SIG-M5 treated with dmso at 0.1 percent for 504 hours (cell line): ENCODE results near the gene CFDP1.
"Not testable (repeated sequence)": the region's sequence is repeated elsewhere in the genome, so short reads cannot be mapped to it uniquely, and the experiment has no call there.

Experiments used
- DNase-seq: peaks from one replicate; lab custom pipeline; 2025; ENCODE audit not compliant: unreplicated experiment; lab: John Stamatoyannopoulos, UW

Gene CFDP1

DNA sequence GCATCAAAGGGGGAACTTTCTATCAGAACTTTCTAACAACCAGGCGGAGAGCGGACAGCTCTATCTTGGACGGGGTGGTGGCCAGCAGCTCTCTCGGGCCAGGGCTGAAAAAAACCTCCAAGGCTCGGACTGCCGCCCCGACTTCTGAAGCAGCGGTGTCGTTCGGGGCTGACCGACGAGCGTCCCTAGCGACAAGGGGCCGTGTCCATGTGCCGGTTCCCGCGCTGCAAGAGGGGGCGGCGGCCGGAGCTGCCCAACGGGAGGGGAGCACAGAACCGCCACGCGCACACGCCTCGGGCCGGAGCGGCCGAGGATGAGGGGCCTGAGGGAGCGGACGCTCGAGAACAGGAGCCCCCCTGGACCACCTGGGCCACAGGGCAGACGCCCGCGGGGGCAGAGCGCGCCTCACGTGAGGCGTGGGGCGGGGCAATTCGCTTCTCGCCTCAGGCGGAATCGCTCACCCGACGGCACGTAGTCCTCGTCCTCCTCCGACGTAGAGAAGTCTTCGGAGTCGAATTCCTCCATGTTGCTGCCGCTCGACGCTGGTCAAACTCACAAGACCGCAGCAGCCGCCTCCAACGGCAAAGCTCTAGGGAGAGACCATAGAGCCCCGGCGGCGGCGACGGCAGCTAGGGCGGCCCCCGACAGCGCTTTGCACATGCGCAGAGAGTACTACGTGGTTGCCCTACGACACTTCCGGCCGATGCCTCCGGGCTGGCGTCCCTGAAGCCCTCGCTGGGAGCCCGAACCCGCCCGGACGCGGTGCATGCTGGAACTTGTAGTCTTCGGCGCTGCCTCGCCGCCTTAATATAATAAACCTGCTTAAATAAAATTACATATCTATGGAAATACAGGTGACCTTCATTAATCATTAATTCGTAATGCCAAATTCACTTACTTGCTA is at the start of gene CFDP1:
Gene CFDP1, minus strand, starts transcription at position 676 of the 904 bp plus-strand sequence. Its CDS starts 151 bp downstream, at position 525.
- peak; percentile 91 for DNase-seq

DNA sequence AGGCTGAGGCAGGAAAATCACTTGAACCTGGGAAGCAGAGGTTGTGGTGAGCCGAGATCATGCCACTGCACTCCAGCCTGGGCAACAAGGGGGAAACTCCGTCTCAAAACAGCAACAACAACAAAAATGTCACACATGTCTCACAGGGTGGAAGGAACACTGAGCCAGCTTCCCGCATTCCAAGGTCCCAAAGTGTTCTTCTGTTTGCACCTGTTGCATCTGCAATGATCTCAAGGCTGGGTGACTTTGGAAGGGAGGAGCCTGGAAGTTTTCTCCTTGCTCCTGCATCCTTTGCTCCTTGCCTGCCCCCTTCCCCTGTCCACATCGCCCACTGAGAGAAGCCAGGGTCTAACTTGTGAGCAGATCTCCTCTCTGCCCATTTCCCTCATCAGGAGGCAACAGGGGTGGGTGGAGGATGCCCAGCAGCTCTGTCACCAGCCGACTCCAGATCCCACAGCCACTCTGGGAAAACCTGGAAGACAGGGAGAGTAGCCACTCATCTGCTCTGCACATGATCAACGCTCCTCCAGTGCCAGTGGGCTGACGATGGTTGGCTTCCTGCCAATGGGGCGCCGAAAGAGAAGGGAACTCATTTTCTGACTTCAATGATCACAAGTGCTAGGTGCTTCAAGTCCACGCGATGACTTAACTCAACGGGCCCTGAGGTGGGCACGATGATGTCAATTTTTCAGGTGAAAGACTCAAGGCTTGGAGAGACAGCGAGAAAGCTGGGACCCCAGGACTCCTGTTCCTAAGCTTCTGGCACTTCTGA is 49.3 kb upstream of the CFDP1 start:
- no peak for DNase-seq

DNA sequence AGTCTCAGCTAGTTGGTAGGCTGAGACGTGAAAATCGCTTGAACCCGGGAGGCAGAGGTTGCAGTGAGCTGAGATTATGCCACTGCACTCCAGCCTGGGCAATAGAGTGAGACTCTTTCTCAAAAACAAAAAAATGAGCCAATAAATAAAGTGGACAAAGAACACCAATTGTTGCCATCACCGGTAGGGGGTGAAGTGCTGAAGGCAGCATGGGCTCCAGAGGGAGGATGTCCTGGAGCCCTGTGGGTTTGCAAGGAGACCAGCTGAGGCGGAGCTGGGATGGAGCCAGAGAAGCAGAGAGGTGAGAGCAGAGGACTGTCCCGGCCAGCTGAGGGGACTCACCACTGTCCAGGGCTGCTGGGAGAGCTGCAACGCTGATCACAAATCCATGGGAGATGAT is 48.2 kb upstream of the CFDP1 start:
- no peak for DNase-seq

DNA sequence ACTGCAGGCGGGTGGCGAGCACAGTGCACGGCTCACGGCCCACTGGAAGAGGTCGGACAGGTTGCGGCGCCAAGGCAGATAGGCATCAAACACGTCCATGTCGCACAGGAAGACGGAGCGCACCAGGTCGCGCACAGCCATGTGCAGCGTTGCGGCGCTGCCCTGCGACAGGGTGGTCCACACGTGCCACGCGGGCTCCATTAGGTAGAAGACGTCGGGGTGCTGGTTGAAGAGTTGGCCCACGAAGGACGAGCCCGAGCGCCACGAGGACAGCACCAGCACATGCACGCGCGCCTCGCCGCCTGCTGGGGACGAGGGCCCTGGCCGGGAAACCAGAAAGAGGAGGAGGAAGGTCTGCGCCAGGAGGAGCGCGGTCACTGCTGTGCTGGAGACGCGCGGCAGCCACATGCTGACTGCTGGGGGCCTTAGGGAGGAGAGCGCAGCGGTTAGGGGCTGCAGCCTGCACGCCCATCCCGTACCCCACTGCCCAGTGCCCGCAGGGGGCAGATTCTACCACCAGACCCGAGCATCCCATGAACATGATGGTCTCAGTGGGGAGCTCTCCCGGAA is 46.2 kb upstream of the CFDP1 start:
- no peak for DNase-seq

DNA sequence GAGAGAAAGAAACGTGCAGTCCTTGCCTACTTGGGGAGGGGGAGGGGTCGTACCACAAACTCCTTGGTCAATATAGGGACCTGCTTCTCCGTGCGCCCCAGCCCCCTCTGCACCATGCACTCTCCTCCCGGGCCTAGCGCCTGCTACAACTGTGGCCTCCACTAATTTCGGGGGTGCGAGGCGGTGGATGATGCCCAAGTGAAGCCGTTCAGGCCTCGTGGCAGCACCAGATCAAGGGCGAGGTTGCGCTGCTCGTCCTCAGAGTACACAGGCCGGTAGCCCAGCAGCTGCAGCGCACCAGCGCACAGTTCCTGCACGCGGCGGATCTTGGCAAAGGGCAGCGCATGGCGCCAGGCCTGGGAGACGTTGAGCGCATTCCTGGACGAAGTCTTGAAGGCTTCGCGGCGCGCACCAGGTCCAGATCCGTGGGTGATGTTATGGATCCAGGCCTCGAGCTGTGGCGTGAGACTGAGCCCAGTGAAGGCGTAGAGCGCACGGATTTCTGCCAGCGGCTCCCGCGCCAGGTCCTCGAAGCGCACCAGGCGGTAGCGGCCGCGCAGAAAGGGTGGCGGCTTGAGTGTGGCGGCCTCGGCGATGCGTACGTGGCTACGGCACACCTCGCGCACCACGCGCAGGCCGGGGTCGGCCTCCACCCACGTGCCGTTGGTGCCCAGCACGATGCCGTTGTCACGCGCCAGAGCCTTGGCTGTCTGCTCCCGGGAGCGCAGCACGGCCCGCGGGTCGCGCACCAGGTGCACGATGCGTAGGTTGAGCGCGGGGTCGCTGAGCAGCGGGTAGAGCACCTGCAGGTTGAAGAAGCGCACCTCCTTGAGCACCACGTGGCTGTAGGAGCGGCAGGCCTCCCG is 45.4 kb upstream of the CFDP1 start:
- DNase-seq = no peak

DNA sequence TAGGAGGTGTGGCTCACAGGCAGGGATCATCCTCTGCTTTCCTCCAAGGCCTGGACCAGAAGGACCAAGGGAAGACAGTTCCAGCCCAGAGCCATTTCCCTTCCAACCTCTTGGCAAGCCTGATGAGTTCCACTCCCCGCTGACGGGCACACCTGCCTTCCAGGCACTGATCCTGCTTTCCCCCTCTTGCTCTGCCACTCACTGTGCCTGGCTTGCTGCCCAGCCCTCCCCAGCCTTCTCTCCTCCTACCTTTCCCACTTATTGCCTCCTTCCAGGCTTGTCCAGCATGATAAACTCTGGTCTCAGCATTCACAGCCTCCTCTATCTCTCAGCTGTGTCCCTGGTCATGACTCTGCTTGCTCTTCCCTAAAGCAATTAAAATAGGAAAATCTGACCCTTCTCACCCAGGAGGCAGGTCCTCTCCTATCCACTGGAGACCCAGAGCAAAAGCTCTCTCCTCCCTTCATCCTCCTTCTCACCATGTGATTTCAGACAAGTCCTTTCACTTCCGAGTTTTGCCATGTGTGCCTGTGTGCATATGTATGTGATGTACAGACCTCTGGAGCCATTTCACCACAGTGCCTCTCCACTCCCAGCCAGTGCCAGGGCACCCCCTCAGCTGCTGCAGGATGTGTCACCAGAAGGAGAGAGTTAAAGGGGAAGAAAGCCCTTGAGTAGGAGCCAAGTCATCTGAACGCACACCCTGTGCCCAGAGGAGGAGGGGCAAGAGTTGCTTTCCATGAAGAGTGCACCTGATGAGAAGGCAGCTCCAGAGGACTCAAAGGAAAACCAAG is 44.6 kb upstream of the CFDP1 start:
- DNase-seq = peak; percentile 83

DNA sequence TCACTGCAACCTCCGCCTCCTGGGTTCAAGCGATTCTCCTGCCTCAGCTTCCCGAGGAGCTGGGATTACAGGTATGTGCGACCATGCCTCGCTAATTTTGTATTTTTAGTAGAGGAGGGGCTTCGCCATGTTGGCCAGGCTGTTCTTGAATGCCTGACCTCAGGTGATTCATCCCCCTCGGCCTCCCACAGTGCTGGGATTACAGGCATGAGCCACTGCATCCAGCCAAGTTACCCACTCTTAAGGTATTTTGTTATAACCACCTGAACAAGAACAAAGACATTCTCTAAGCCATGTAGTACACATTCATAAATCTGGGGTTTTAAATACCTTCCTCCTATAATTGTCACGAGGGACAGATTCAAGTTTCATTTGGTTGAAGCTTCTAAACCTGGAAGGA is 43.5 kb upstream of the CFDP1 start:
- no peak for DNase-seq

DNA sequence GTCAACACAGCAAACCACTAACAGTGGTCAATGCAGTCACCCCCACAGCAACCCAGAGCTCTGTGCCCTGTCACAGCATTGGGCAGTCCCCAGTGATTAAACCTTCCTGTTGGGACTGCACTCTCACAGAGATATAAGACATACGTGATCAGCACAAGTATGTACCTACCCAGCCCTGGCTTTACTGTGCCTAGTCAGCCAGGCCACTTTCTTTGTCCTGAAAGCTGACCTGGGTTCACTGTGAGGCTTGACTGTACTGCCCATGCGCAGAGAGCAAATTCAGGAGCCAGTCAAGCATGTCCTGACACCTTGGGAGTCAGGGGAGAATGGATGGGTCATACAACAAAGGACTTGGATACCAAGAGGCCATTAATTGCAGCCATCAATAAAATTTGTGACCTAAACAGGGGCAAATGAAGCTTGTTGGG is 42.1 kb upstream of the CFDP1 start:
- DNase-seq = no peak

DNA sequence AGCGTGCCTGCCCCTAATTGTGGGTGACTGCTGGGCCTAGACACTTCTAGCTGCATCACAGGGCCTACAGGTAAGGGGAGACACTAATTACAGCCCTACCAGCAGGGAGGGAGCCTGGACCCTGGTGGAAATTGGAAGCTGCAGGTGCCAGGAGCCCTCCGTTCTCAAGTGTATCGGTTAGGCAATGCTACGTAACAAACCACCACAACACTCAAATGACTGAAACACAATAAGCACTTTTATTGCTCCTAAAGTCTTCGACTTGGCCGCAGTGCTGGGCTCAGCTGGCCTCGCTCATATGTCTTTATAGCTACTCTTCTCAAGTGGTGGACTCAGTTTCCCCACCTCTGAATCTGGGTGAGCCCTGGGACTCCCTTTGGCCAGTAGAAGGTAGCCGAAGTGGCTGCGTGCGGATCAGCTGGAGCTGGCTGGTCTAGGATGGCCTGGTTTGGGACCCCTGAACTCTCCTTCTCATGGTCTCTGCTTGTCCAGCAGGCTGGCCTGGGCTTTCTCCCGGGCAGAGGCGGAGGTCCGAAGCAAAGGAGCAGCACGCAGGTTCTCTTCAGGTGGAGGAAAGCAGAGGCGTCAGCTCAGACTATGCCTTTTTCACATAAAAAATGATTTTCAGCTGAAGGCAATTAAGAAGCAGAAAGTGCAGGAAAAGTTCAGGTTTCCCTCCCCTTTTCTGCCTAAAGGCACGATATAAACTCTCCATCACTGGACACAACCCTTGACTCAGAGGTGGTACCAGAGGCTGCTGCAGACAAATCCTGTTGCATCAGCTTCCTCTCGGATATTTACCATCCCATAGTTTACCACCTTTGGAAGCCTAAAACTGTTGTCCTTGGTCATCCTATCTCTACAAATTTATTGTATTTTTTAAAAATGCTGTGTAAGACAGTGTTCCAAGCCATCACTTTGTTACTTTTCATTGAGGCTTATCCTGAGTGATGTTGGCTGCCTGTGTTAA is 39.9 kb upstream of the CFDP1 start:
- DNase-seq = no peak

DNA sequence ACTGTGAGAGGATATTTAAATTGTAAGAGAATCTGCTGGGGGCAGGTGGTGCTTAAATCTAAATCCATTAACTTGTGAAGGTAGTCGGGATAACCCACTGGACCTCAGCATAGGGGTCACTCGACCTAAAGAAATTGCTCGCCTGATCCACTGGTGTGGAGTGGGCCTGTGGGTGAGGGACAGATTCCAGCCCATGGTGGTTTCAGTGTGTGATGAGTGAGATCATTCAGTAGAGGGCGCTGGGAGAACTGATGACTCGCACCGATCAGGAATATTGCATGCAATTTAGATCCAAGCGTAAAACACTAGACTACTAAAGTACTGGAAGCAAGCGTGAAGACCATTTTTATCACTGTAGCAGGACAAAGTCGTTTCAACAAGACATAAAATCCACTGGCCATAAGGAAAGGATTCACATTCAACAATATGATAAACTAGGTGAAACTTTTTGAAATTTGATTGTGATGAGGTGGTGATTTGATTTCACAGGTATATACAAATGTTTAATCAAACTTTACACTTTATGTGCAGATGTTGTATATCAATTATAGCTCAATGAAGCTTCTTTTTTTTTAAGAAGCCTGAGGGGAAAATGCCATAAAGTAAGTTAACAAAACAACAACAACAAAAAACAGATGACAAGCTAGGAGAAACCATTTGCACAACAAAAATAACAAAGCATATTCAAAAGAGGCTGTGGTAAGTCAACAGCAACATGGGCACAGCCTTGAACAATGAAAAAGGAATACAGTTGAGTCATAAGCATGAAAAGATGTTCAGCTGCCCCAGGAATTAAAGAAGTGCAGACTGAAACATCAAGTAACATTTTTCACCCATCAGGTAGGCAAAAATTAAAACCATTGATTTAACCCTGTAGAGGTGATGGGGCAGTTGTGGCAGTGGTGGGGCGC is 38.7 kb upstream of the CFDP1 start:
- peak; percentile 64 for DNase-seq

DNA sequence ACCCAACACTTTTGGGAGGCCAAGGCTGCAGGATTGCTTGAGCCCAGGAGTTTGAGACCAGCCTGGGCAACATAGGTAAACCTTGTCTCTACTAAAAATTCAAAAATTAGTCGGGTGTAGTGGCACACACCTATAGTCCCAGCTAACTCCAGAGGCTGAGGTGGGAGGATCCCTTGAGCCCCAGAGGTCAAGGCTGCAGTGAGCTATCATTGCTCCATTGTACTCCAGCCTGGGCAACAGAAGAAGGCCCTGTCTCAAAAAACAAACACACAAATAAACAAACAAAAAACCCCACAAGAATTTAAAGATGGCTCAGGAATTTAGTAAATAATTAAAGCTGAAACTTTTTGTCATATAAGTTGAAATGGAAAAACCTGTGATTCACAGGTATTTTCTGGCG is 33.5 kb upstream of the CFDP1 start:
- no peak for DNase-seq

DNA sequence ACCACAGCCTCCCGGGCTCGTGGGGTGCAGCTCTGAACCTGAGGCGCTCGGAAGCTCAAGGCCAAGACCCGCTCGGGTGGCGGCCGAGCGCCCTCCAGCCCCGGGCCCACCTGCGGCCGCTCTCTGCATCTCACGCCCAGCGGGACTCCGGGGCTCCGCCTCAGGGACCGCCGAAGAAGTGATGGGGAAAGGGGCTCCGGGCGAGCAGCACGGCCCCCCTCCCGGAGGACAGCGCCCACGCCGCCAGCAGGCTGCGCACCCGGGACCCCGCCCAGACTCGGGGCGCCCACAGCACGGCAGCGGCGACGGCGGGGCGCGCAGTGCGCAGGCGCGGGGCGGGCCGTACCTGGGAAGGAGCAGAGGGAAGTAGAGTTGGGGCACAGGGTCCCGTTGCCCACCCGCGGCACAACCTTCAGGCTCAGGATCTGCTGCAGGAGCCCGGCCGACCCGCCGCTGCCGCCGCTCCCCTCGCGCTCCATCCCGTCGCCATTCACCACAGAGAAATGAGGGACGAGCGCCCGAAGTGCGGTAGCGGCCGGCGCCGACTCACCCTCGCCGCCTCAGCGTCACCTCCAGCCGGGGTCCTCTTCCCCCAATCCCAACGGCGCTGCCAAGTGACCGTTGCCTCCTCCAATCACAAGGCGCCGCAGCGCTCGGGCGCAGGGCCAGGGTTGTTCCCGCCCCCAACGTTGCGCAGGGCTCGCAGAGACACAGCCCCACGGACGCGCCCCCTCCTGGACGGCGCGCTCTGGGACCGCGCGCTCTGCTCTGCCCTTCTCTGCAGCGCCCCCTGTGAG is 31.0 kb upstream of the CFDP1 start, which contains the start of gene TMEM170A:
Gene TMEM170A, minus strand, starts transcription at position 568 of the 797 bp plus-strand sequence. Its CDS starts 89 bp downstream, at position 479.
- peak; percentile 94 for DNase-seq

DNA sequence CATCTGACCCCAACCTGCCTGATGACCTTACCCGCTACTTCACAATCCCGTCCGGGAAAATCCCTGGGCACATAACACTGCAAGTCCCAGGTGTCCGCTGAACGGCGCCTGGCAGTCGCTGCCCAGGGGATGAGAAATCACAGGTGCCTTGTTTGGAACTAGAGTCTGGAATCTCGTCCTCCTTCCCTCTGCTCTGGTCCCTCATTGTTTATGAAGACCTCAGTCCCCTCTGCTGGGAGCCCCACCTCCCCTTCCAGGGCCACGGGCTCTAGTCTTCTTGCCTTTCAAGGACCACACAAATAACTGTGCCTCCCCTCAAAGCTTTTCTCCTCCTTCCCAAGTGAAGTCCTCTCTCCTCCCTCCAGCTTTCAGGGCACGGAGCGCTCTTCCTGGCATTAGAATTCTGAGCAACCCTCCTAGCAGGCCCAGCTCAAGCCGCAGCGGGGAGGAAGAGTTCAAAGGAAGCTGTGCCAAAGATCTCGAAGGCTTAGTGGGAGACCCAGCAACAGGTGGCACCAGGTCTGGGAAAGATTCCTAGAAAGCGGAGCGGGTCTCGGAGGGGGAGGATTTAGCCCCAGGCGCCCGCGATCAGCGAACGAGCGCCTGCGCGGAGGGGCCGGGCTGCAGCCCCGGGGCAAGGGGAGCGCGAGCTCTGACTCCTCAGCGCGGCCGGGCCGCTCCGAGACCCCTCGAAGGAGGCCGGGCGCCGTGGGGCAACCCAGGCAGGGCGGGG is 30.3 kb upstream of the CFDP1 start:
- not testable (repeated sequence) for DNase-seq

DNA sequence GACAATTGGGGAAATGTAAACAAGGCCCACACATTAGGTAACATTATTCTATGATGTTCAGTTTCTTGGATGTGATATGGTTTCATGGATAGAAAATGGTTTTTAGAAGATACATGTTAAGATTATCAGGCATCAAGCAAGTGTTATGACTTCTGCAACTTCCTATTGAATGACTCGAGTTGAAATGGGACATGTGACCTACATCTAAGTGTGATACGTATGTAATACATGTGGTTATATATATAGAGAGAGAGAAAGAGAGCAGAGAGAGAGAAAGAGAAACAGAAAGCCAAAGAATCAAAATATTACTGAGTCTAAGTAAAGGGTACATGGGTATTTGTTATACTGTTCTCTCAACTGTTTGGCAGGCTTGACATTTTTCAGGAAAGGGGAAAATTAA is 29.5 kb upstream of the CFDP1 start:
- DNase-seq = peak; percentile 36

DNA sequence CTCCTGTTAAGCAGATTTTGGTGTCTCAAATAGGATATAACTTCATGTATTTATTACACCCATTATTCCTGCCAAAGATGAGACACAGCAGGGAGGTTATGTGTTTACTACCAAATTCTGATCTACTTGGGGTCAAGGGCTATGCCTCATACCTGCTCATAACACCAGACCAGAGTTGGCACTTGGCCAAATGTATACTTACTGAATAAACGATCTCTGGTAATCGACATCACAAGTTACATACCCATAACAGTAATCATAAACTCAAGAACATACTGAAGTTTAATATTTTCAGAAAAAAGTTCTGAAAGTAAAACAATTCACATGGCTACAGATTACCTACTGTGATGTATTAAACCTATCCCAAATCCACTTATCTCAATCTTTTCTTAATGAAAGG is 28.3 kb upstream of the CFDP1 start:
- no peak for DNase-seq

DNA sequence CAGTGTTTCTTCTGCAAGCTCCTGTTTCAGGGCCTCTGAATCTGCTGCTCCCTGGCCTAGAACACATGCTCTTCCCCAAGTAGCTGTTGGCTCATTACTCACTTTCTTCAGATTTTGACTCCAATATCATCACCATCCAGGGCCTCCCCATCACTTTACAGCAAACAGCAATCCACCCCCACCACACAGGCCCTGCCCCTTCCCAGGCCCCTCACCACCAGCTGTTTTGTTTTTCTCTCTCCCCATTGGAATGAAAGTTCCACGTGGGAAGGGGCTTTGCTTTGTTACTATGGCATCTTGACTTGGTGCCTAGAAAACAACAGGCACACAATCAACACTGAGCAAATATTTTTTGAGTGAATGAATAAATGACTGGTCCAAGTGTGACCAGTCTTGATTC is 27.1 kb upstream of the CFDP1 start:
- no peak for DNase-seq
